ENCODE measurements around the gene NETO1.

Gene NETO1, protein sequence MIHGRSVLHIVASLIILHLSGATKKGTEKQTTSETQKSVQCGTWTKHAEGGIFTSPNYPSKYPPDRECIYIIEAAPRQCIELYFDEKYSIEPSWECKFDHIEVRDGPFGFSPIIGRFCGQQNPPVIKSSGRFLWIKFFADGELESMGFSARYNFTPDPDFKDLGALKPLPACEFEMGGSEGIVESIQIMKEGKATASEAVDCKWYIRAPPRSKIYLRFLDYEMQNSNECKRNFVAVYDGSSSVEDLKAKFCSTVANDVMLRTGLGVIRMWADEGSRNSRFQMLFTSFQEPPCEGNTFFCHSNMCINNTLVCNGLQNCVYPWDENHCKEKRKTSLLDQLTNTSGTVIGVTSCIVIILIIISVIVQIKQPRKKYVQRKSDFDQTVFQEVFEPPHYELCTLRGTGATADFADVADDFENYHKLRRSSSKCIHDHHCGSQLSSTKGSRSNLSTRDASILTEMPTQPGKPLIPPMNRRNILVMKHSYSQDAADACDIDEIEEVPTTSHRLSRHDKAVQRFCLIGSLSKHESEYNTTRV

DNA sequence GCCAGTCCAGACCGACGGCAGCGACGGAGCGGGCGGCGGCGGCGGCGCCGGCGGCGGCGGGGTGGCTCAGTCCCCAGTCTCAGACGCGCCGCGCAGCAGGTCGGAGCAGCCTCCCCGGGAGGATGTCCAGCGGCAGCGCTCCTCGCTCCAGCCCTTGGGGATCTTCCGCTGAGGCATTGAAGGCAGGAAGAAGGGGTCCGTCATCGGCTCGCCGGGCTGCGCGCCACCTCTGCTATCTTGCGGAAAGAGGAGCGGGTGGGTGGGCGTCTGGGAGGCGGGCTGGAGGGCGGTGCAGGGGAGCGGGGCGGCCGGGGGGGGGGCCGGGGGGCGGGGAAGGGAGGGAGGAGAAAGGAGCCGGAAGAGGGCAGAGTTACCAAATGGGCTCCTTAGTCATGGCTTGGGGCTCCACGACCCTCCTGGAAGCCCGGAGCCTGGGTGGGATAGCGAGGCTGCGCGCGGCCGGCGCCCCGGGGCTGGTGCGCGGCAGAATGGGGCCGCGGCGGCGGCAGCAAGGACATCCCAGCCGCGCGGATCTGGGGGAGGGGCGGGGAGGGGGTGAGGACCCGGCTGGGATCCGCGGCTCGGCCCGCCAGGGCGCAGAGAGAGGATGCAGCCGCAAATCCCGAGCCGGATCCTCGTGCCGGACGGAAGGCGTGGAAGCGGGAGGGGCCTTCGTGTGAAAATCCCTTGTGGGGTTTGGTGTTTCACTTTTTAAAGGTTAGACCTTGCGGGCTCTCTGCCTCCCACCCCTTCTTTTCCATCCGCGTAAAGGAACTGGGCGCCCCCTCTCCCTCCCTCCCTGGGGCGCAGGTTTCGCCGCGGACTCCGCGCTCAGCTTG, at the start of gene NETO1:
NETO1 (minus strand) TSS at position 242 of the 839 bp plus-strand sequence. CDS start 696 bp downstream, outside the sequence.
- DNase-seq, result no peak

DNA sequence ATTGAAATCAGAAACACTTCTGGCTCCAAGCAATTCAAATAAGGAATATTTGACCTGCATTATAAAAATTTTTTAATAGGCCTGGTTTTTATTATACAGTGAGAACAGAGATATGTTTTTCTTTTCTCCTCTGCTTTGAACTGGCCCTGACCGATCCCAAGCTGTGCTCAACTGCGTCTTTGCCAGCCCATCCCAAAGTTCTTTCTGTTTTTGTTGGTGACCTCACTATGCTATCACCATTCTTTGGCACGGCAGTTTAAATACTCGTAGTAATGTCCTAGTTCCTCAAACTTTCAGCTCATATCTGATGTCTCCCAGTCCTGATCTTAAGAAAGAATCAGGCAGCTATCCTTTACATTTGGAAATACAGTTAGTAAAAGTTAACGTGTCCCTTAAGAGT, 42.3 kb upstream of the NETO1 start:
- DNase-seq, result no peak

DNA sequence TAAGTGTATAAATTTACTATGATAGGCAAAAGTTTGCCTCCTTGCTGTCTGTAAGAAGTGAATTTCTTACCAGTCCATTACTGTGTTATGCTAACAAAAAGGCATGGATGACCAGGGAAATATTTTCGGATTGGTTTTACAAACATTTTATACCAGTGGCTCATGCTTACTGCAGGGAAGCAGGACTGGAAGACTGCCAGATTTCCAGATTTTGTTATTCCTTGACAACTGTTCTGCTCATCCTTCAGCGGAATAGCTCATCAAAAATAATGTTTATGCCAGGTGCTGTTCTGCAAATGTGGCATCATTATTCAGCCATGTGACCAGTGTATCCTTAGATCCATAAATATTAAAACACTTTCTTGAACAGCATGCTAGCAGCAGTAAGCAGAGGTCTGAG, 40.4 kb upstream of the NETO1 start:
- no peak for DNase-seq

DNA sequence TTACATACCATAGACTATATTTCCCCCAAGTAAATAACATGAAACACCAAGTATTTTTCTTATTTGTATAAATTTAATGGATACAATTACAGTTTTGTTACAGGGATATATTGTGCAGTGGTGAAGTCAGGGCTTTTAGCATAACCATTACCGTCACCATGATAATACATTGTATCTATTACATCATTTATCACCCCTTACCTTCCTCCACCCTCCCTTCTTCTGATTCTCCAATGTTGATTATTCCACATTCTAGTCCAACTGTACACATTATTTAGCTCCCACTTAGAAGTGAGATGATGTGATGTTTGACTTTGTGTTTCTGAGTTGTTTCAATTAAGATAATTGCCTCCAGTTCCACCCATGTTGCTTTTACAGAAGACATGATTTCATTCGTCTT, 35.2 kb upstream of the NETO1 start:
- DNase-seq, result no peak

DNA sequence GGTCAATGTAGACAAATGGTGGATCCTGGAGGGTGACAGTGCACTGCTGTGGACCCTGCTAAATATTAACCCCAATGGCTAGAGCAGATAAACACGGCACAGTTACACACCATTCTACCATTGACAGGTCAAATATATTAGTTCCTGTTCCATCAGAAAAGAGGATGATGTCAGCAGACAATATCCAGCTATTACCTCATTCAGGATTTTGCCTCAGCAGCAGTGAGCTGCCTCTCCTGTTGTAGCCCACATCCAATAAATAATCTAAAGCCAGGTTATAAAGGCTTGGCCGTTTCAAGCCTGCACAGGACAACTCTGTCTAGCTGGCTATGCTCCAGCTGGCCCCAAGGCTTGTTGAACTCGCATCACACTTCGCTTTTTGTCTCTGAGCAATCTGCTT, 31.6 kb upstream of the NETO1 start:
- no peak for DNase-seq

DNA sequence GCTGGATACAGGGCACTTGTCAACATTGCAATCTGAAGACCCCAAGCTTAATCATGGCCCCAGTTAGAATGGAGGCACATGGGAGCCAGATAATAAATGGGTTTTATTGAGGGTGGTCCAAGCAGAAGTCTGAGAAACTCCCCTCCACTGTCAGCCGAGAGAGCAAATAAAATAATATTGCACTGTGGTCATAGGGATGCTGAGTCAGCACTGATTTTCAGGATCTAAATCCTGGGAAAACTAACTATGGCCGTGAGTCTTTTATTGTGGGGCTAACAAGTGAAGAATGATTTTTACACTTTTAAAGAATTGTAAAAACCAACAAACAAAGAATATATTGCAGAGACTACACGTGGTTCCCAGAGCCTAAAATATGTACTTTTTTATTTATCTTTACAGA, 31.1 kb upstream of the NETO1 start:
- no peak for DNase-seq

DNA sequence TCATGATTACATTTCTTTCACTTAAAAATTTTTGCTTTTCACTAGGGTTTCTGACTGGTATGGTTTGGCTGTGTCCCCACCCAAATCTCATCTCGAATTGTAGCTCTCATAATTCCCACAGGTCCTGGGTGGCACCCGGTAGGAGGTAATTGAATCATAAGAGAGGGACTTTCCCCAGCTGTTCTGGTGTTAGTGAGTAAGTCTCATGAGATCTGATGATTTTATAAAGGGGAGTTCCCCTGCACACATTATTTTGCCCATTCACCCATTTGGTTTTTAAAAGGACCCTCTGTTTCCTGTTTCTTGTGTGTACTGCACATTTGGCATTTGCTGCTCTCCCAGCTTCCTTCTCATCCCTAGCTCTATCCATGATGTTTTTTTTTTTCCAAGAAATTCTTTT, 27.8 kb upstream of the NETO1 start:
- no peak for DNase-seq

DNA sequence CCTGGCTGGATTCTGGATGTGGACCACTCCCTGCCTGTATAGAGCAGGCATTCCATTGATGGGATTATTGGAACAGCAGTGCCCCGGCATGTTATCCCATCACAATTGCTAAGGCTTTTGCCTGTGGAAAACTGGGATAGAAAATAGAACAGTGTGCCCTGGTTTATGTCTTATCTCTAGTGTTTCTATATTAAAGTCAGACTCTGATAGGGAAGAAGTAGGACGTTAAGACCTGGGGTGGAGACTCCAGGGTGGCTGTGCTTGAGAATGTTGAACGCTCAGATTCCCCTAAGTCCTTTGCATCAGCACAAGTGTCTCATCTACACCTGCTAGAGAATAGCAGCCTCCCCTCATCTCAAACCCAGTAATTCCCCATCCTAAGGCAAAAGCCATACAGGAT, 10.8 kb upstream of the NETO1 start:
- no peak for DNase-seq

DNA sequence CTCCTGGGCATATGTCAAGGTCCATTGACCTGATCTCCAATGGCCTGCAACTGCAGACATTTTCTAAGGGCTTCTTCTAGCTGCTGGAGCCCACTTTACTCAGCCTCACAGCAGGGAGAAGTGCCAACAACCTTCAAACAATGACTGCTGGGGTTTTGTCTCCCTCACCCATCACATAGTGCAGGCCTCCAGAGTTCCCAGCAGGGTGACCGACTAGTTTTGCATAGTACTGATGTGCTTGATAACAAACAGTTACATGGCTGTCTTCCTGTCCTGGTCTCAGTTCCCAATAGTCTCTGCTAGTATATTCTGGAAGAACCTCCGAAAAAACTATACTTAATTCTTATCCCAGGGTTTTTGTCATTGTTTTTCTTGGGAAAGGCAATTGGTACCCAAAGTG, 10.4 kb upstream of the NETO1 start:
- no peak for DNase-seq

DNA sequence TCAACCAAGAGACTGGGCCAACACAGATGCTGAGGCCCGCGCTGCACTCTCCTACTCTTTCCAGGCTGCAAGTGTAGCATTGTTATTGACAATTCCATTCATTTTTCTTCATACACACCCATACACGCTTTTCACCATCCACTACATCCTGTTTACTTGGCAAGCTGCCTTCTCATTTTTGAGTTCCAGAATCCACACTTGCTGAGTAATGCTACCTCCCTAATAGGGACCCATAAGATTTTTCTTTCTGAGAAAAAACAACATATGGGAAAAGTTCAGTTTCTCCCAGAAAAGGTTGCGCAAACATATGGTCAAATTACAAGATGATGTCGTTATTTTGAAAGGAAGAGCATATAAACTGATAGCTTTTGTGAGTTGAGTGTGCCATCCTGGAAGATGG, 3.3 kb upstream of the NETO1 start:
- no peak for DNase-seq

DNA sequence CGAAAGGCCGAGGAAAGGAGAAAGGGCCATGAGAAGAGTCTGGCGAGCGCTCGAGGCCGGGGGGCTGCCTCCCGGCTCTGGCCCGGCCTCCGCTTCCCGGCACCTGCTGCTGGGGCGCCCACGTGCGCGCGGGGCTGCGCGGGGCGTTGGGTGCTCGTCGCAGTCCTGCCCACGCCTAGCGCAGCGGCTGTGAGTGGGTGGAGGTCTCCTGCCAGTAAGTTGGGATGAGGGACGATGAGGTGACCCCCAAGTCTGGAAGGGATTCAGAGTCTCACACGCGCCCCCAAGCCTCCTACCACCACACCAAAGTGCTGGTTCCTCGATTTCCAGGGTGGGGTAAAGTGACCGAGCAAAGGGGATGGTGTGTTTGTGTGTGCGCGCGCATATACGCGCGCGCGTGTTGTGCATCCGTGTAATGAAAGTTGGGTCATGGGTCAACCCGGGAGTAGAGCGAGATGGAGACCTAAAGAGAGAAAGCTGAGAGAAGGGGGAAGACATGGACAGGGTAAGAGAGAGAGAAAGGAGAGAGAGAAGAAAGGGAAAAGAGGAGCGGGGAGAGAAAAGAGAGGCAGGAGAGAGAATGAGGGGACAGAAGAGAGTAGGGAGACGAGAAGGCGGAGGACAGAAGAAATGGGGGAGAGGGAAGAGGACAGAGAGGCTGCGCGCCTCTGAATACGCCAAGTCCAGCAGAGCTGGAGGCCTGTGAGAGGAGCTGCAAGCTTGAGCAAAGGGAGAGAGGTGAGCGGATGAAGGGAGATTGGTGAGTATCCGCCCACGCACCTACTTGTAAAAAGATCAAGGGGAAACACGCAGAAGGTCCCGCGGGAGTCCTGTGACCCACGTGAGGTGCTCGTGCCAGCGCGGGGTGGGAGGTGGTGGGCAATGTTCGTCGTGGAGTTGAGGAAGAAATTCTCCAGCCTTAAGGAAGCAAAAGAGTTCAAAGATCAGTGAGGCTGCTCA, 1.7 kb upstream of the NETO1 start:
- DNase-seq, result no peak

DNA sequence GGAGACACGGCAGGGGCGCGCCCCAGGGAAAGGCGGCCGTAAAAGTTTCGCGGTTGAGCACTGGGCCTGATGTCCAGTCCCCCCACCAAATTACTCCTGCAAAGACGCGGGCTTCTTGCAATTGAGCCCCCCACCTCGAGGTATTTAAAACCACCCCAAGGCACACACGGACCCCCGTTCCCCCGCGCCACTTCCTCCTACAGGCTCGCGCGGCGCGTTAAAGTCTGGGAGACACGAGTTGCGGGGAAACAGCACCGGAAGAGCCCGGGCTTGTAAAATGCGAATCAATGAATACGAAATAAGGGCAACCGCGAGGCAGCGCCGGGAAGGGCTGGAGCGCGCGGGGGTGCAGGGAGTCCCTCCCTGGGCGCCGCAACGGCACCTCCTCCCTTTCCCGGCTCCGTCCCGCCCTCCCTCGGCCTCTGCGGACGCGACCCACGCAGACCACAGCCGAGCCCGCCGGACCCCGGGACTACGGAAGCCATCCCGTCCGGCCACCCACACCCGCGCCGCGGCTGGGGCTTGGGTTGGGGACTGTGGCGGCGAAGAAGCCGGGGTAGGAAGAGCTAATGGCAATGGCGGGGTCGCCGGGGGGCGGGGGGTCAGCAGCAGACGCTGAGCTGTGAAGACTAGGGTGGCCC, 918 bp upstream of the NETO1 start:
- no peak for DNase-seq

DNA sequence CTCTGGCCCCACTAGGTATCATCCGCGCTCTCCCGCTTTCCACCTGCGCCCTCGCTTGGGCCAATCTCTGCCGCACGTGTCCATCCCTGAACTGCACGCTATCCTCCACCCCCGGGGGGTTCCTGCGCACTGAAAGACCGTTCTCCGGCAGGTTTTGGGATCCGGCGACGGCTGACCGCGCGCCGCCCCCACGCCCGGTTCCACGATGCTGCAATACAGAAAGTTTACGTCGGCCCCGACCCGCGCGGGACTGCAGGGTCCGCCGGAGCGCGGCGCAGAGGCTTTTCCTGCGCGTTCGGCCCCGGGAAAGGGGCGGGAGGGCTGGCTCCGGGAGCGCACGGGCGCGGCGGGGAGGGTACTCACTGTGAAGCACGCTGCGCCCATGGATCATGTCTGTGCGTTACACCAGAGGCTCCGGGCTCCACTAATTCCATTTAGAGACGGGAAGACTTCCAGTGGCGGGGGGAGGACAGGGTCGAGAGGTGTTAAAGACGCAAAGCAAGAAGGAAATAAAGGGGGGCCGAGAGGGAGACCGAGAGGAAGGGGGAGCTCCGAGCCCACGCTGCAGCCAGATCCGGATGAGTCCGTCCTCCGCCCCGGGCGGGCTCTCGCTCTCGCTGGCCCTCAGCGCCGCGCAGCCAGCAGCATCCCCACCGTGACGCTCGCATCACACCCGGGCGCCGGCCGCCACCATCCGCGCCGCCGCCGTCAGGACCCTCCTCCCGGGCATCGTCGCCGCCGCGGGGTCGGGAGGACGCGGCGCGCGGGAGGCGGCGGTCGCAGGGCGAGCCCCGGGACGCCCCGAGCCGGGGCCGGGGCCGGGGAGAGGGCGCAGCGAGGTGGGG, 664 bp downstream of the NETO1 start:
- DNase-seq, result peak; percentile 13

DNA sequence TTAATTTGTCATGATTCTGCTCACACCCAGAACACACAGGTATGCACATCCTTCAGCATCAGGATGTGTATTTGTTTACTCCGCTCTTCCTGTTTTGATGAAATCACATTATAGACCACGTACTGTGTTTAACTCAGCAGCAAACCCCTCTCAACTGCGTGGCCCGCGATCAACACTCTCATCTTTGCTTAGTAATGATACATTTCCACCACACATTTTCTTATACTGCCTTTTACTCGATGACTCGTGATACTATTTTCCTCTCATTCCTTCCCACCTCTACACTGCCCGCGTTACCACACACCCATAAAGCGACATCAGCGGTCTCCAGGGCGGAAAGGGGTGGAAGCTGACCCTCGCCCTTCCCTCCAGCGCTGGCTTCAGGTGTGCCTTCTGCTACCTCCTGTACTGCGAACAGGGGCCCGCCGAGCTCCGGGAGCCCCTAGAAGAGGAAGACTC, 1.3 kb downstream of the NETO1 start:
- DNase-seq, result no peak

DNA sequence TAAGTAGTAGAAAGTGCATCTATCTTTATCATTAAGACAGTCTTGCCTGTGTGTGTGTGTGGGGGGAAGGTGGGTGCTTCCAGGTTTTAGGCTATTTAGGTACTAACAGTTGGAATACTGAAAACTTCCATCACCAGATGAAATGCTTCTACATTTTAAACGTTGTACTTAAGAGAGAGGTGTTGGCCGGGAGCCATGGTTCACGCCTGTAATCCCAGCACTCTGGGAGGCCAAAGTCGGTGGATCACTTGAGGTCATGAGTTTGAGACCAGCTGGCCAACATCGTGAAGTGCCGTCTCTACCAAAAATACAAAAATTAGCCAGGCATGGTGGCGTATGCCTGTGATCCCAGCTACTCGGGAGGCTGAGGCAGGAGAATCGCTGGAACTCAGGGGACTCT, 4.0 kb downstream of the NETO1 start:
- no peak for DNase-seq

DNA sequence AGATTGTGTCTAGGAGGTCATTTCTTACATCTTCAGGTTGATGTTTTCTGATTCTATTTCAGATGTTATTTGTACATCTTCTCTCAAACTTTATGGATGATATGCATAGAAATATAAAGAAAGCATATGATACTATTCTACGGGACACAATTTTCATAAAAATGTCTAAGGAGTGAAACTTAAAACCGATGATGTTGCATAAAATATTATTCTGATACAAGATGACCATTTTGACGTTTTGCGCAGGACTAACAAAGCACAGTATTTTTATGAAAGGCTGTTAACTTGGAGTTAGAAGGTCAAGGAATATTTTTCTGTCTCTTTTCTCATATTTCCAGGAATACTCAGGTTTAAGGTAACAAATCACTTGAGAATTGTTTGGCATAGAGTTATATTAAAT, 8.7 kb downstream of the NETO1 start:
- DNase-seq, result no peak

DNA sequence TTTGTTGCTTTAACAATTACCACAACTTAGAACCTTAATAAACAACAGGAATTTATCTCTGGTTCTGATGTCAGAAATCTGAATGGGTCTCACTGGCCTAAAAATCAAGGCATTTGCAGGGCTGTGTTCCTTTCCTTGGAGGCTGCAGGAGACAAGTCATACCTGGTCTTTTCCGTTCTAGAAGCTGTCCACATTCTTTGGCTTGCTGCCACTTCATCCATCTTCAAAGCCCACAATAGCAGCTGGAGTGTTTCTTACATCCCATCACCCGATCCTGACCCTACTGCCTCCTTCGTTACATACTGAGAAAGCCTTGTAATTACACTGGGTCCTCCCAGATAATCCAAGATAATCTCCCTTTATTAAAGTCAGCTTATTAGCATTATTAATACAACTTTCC, 18.1 kb downstream of the NETO1 start:
- DNase-seq, result no peak

DNA sequence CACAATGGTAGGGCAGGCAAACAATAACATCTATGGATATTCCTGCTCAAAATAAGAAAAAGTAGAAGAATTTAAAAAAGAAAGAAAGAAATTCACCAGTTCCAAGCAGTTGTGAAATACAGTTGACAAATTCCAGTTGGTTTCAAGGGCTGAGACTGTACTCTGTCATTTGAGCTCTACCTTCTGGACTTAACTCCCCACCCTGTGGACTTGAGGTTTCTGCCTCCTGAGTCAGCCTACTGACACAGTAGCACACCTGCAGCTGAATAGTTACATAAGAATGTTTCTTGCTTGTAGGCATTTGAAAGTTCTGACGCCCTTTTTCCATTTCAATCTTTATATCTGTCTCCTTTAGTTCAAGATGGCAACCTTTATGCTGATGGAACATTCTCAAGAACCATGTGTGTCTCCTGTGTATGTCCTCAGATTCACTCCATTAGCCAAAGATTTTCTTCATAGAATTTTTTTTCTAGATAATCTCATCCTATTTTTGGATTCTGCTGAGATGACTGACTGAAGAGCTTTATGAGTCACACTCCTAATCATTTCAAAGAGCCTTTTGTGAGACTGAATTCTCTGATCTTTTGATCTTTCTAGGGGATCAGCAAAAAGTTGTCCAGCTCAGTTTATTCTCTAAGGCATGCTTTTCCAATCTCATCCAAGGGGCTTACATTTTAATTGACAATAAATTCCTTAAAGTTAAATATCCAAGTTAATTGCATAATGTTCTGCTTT, 19.1 kb downstream of the NETO1 start:
- no peak for DNase-seq

DNA sequence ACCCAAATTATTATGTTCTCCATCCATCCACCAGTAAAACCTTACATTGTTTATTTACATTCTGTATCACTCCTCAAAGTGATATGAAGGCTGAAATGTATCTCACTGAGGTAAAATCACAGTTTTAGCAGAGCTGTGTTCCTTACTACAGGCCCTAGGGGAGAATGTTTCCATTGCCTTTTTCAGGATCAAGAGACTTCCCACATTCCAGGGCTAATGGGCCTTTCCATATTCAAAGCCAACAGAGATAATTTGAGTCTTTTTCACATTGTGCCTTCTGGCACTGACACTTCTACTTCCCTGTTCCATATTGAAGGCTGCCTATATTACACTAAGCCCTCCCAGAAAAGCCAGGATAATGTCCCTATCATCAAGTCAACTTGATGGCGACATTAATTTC, 20.0 kb downstream of the NETO1 start:
- DNase-seq, result no peak

DNA sequence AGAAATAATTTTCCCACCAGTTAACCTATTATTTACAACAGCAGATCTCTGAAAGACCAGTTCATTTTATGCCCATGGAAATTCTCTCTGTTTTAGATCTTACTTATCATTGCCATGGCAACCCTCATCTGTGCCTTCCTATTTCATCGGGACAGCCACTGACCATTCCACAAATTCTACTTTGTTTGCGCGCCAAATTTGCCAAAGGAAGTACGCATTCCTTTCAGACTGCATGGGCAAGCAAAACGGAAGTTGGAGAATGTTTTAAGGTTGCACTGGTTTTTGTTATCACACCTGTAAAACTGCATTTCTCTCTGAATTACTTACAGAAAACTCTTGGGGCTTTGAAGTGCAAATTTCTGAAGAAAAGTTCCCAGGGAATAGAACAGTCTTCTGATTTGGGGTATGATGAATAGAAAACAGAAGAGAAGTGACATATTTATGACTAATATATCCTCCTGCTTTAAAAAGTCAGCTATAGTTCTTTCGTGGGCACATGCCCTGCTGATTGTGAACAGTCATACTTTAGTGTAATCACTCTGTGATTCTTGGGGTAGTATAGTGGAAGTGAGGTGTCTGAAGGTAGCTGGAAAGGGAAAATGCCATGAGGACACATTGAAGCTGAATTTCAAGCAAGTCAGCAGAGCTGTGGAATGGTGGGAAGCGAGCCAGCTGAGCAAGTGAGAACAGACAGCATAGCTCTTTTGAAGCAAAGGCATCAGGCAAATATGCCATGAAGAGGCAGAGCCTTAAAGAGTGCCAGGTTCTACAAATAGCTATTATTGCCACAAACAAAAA, 20.9 kb downstream of the NETO1 start:
- DNase-seq, result no peak
